Measurements from ENCODE around the gene STRN3. TPM values are rescaled to one million over a fixed set of nuclear protein-coding genes. Genes with fewer than 3 reads are reported as not detected.
"Not testable (repeated sequence)": the region's sequence is repeated elsewhere in the genome, so short reads cannot be mapped to it uniquely, and the experiment has no call there.

The STRN3 gene
- total RNA-seq, 1 donor from 2014 or later: 148 TPM

DNA sequence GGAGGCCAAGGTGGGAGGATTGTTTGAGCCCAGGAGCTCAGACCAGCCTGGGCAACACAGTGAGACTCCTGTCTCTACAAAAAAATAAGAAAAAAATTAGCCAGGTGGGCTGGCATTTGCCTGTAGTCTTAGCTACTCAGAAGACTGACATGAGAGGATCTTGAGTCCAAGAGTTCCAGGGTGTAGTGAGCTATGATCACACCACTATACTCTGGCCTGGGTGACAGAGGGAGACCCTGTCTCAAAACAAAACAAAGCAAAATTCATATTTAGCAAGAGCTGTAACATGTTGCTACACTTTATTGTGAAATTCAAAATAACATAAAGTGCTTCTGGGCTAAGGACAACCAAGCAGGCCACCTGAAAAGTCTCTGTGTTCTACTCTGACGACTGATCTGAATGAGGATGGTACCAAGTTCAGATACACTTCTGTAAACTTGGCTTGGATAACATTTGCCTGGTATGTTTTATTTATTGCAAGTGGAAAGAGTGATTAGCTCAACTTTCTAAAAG lies 11.6 kb upstream of the STRN3 start:
- DNase-seq (ENCODE audit: low spot score in 2 of 2): no peak
- FAIRE-seq: no peak

DNA sequence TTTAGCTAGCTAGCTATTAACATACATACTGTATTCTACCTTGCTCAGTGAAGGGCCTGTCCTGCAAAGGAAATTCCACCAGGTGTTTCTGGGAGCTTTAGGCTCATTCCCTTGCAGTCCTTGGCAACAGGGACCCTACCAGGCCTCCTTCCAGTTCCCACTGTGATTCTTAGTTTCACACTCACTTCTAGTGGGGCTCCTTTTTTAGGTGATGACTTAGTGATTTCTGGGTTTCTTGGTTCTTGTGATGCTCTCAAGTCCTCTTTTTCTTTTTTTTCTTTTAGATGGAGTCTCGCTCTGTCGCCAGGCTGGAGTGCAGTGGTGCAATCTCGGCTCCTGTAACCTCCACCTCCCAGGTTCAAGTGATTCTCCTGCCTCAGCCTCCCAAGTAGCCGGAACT lies 10.4 kb upstream of the STRN3 start:
- DNase-seq (ENCODE audit: low spot score in 2 of 2): no peak
- no peak for FAIRE-seq

DNA sequence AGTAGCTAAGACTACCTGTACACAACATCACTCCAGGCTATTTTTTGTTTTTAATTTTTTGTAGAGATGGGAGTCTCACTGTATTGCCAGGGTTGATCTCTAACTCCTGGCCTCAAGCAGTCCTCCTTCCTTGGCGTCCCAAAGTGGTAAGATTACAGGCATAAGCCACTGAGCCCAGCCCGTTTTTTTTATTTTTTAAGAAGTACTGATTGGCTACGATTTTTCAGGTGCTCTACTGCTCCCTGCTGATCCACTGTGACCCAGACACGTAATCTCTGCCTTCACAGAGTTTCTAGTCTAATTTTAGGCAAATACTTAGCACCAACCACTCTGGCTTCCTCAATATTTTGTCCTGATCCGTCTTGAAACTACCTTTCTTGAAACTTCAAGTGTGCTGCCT lies 4.3 kb upstream of the STRN3 start:
- DNase-seq (ENCODE audit: low spot score in 2 of 2) (no peak), FAIRE-seq (no peak)

DNA sequence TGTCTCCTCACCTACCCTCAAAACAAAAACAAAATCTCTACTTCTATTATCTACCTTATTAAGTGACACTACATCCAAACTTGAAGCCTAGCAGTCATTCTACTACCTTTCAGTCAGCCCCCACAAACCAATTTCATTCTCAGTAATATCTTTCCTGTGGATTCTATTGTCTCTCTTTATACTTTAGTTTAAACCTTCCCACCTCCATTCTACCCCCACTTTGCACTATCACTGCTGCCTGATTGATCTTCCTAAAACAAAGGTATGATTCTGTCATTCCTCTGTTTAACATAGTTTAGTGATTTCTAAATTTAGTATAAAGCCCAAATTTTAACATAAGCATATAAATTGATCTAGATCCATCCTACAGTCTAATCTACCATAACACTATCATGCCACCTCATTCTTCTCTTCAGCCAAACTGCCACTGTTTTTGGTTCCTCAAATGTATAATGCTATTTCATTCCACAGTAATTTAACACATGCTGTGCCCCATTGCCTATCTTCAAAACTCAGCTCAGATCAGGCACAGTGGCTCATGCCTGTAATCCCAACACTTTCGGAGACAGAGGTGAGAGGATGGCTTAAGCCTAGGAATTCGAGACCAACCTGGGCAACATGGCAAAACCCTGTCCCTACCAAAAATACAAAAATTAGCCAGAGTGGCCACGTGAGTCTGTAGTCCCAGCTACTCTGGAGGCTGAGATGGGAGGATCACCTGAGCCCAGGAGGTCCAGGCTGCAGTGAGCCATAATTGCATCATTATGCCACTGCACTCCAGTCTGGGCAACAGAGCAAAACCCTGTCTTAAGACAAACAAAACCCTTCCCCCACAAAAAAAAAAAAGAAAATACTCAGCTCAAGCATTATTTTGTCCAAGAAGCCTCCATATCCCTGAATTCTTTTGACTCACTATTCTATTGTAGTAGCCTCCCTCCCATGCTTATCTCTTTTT lies 3.1 kb upstream of the STRN3 start:
- no peak for FAIRE-seq
- no peak for DNase-seq (ENCODE audit: low spot score in 2 of 2)

GRCh38 chr14:31027847-31028246 lies 1.7 kb upstream of the STRN3 start:
- FAIRE-seq (no peak), DNase-seq (ENCODE audit: low spot score in 2 of 2) (no peak)

DNA sequence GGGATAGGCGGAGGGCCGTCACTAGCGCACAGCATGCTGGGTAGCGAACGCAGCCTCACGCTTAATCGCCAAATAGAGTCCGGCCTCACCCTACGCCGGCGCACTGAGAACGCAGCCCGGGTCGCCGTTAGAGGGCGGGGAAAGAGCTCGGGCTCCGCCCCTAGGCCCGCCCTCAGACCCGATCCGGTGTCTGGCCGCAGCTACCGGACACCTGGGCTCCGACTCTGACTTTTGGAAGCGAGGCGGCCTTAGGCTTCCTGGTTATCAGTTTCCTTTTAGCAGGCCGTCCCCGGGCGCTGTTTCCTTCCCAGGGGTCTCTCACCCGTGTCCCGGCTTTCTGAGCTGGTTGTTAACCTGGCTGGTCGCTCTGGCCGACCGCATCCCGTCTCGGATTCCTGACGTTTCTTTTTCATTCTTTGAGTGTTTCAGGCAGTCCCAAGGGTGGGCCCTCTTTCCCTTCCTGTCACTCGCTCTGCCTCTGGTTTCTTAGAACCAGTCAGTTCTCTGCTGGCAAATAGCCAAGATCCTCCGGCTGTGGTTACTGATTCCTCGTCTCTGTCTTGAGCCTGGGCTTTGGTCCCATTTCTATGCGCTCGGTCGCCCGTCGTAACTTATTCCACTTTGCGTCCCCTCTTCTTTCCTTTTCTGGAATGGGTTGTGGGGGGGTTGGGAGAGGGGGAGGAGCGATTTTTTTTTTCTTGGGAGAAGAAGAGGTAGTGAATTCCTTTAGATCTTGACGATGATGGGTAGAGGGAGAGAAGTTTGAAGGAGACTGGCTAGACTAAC lies 464 bp upstream of the STRN3 start:
- no peak for FAIRE-seq
- DNase-seq (ENCODE audit: low spot score in 2 of 2): peak; percentile 56 to 86

DNA sequence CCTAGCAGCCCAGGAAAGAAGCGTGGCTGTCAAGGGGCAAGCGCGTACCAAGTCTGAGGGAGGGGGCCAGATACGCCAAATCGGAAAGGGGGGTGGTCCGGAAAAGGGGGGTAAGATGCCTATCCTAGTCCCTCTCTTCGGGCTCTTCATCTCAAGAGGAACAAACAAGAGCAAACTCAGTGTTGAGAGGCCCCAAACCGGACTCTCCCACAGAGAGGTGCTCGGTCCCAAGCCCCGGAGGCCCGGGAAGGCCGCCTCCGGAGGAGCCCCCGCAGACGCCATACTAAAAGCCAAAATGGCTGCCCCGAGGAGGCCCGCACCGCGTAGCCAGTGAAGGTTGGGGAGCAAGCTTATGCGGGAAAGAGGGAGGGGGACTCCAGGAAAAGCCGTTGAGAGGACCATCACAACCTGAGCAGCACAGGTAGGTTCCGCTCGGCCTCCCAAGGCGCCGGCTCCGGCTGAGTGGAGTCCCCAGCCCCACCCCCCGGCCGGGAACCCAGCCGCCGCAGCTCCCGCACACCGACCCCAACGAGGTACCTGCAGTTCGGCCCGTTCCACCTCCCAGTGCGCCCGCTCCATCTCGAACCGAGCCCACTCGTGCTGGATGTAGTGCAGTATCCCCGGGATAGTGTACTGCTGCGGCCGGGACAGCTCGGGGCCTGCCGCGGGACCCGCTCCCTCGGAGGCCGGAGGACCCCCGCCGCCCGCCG lies 657 bp downstream of the STRN3 start, which contains the start of gene AP4S1:
AP4S1 (plus strand) TSS at position 283 of the 710 bp plus-strand sequence. CDS start 40,548 bp downstream, outside the sequence.
- FAIRE-seq (no peak), DNase-seq (ENCODE audit: low spot score in 2 of 2) (peak; percentile 22 to 45)

- DNase-seq (ENCODE audit: low spot score in 2 of 2) (no peak), FAIRE-seq (no peak)
Measured at GRCh38 chr14:31024577-31025366, 1.4 kb downstream of the STRN3 start.

DNA sequence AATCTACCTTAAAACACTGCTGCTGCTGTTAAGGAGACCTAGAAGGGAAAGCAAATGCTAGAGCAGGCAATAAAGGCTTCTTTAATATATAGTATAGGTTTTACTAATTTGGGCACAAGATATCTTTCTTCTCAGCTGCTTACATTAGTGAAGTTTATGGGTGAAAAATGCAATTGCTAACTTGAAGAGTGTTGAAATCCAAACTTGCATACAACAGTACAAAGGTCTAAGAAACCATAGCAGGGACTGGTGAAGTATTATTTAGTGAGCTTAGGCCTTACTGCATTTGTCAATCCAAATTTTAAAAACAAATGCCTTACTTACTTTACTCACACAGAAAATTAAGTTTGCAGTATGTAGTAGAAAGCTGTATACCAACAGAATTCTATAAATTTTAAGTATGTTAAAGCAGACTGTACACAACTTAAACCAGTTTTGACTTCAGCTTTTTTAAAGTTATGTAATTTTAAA lies 2.1 kb downstream of the STRN3 start:
- no peak for DNase-seq (ENCODE audit: low spot score in 2 of 2)
- FAIRE-seq: no peak

- FAIRE-seq (no peak), DNase-seq (ENCODE audit: low spot score in 2 of 2) (no peak)
Measured at GRCh38 chr14:31022386-31022785, 3.8 kb downstream of the STRN3 start.

- FAIRE-seq: no peak
- DNase-seq (ENCODE audit: low spot score in 2 of 2): no peak
Measured at GRCh38 chr14:31021576-31021949, 4.6 kb downstream of the STRN3 start.

DNA sequence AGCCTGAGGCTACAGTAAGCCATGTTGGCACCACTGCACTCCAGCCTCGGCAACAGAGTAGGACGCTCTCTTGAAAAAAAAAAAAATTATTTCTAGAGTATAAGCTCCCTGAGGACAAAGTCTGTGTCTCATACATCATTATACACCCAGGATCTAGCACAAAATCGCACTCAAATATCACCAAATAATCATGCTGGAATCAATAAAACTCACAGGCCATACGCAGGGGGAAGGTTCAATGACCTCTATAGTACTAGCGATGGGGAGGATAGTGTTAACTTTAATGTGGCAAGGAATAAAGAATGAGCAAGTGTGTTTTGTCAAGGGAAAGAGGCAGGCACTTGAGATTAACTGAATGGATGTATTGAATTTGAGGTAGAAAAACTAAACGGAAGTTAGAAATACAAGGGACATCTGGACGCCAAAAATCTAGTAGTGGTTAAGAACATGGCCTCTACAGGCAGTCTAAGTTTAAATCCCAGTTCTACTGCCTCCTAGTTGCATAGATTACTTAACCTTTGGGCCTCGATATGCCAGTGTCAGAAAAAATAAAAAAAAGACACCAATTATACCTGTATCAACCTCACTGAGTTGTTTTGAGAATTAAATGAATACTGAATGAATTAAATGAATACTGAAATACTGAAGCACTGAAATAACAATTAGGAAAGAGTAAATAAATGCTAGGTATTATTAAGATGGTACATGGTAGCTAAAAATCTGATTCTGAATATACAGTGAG lies 5.2 kb downstream of the STRN3 start:
- DNase-seq (ENCODE audit: low spot score in 2 of 2) (no peak), FAIRE-seq (no peak)

DNA sequence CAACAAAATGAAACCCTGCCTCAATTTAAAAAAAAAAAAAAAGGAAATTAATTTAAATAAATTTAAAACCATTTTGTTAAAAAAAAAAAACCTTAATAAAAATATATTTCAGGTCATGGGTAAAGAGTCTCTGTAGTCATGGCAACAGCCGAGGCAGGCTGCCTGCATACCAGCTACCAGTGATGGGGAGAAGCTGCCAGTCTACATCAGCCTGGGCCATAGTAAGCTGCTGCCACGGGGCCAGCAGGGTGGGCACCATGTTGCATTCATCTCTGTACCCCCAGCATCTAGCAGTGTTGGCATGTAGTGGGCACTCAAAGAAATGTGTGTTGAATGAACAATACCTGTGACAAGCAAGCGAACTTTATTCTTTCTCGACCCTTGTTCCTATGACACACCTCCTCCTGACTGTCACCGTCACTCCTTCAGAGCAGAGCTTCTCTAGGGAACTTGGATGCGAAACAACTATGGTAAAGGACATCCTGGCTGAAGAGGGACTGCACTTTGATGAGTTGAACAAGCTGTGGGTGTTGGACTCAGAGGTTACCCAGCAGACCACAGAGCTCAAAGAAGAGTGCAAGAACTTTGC lies 8.0 kb downstream of the STRN3 start:
- FAIRE-seq (no peak), DNase-seq (ENCODE audit: low spot score in 2 of 2) (no peak)

DNA sequence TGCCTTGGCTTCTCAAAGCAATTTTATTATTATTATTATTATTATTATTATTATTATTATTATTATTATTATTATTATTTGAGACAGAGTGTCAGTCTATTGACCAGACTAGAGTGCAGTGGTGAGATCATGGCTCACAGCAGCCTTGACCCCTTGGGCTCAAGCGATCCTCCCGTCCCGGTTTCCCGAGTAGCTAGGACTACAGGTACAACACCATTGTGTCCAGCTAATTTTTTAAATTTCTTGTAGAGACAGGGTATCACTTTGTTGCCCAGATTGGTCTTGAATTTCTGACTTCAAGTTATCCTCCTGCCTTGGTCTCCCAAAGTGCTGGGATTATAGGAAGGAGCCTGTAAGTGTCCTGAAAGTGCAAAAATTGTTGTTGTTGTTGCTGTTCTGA lies 12.3 kb downstream of the STRN3 start:
- FAIRE-seq (no peak), DNase-seq (ENCODE audit: low spot score in 2 of 2) (no peak)

GRCh38 chr14:31010935-31011334 lies 15.2 kb downstream of the STRN3 start:
- FAIRE-seq (no peak), DNase-seq (ENCODE audit: low spot score in 2 of 2) (no peak)

DNA sequence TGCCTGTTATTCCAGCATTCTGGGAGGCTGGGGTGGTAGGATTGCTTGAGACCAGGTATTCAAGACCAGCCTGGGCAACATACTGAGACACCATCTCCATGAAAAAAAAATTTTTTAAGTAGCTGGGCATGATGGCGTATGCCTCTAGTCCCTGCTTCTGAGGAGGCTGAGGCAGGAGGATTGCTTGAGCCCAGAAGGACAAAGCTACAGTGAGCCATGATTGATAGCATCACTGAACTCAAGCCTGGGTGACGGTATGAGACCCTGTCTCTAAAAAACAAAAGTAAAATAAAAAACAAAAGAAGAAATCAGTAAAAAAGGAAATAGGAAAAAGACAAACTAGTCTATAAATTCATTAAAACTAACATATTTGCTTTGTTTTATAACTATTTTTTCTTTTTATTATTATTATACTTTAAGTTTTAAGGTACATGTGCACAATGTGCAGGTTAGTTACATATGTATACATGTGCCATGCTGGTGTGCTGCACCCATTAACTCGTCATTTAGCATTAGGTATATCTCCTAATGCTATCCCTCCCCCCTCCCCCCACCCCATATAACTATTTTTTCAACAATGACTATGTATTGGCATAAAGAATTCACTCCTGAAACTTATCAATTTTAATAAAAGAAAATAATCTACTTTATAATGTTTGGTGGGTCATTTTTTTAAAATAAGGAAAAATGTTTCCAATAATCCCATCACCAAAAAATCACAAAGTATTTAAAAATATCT lies 16.2 kb downstream of the STRN3 start:
- no peak for FAIRE-seq

DNA sequence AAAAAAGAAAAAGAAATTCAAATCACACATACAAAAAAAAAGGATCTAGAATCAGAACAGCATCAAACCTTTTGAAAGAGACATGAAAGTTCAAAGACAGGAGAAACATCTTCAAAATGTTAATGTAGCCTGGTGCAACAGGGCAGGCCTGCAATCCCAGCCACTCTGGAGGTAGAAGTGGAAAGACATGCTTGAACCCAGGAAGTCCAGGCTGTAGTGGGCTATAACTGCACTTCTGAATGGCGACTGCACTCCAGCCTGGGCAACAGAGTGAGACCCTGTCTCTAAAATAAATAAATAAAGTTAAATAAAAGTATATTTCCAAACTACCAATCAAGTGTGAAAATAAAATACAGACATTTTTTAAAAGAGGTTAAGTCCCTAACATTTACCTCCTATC lies 19.5 kb downstream of the STRN3 start:
- DNase-seq (ENCODE audit: low spot score in 2 of 2) (no peak), FAIRE-seq (no peak)

More for the DNA sequence above, 16.2 kb downstream of the STRN3 start:
- DNase-seq (ENCODE audit: low spot score in 2 of 2): no peak

GRCh38 chr14:31004007-31004406 lies 22.2 kb downstream of the STRN3 start:
- not testable (repeated sequence) for DNase-seq (ENCODE audit: low spot score in 2 of 2); FAIRE-seq

All from frontal cortex (tissue), 4 donors.